Right renal cortex interstitium (tissue), 3 donors: ENCODE data around the gene PTN. TPM values are rescaled to one million over a fixed set of nuclear protein-coding genes. Genes with fewer than 3 reads are reported as not detected.
"Not testable (repeated sequence)": the region's sequence is repeated elsewhere in the genome, so short reads cannot be mapped to it uniquely, and the experiment has no call there.

ENCODE experiments used
- DNase-seq, 3 donors: peaks; one replicate each; pipeline ENCODE4 v3.0.0-alpha.2; 2013; ENCODE audit warnings: low read depth in 3 of 3, low spot score in 2 of 3
- polyA plus RNA-seq, 3 donors: library from polyadenylated mRNA; unstranded; fragments of 120-200 nt; gene quantifications; one replicate each; pipeline ENCODE4 v1.2.1, GENCODE V29; 2013; ENCODE audit not compliant: insufficient read length in 3 of 3

Gene PTN
- polyA plus RNA-seq, 3 donors = 197 to 231 (median 216) TPM

DNA sequence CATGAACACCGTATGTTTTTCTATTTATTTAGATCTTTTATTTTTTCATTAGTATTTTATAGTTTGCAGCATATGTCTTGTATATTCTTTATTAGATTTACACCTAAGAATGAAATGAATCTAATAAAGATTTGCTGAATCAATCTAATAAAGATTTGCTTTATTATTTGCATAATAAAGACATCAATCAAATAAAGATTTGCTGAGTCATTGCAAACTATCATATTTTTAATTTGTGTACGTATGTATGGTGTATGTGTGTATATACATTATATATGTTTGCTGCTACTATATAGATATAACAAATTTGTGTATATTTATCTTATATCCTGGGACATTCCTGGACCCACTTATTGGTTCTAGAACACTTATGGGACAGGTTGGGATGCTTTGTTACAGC lies 147.5 kb downstream of the PTN start:
- no peak for DNase-seq

DNA sequence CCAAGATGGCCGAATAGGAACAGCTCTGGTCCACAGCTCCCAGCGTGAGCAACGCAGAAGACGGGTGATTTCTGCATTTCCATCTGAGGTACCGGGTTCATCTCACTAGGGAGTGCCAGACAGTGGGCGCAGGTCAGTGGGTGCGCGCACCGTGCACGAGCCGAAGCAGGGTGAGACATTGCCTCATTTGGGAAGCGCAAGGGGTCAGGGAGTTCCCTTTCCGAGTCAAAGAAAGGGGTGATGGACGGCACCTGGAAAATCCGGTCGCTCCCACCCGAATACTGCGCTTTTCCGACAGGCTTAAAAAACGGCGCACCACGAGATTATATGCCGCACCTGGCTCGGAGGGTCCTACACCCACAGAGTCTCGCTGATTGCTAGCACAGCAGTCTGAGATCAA lies 161.9 kb downstream of the PTN start:
- not testable (repeated sequence) for DNase-seq
